IMR-90 (cell line): ENCODE data around the gene TNFSF12. TPM values are rescaled to one million over a fixed set of nuclear protein-coding genes. Genes with fewer than 3 reads are reported as not detected.

Source experiments
- BHLHE40 ChIP-seq: fragments of 150-350 bp; IDR thresholded peaks from 2 replicates; pipeline ENCODE4 v1.6.1; 2016; ENCODE audit warnings: mild to moderate bottlenecking, low read depth, low read length
- CHD1 ChIP-seq: IDR thresholded peaks from 2 replicates; pipeline ENCODE4 v1.6.1; 2012; ENCODE audit warnings: low read depth, low read length, improper control_type of control experiment
- MAFK ChIP-seq: IDR thresholded peaks from 2 replicates; pipeline ENCODE4 v1.6.1; 2012; ENCODE audit warnings: low read depth, low read length, improper control_type of control experiment
- NFE2L2 ChIP-seq: fragments of 150-350 bp; IDR thresholded peaks from 2 replicates; pipeline ENCODE4 v1.6.1; 2016; ENCODE audit warnings: low read depth, mild to moderate bottlenecking, low read length
- POLR2A ChIP-seq: IDR thresholded peaks from 2 replicates; pipeline ENCODE4 v1.6.1; 2012; ENCODE audit warnings: mild to moderate bottlenecking, low read depth, low read length
- SMC3 ChIP-seq: fragments of 150-350 bp; IDR thresholded peaks from 2 replicates; pipeline ENCODE4 v1.6.1; 2016; ENCODE audit warnings: low read depth, mild to moderate bottlenecking, antibody characterized with exemption, low read length, moderate library complexity
- polyA plus RNA-seq, 3 experiments: library from polyadenylated mRNA; depleted of rRNA; stranded (reverse); fragments of >200 nt; gene quantifications; 2 replicates each; pipeline ENCODE4 v1.2.3, GENCODE V29; 2012; ENCODE audit warnings: low replicate concordance in 1 of 3
- total RNA-seq: library from RNA; depleted of rRNA; stranded (reverse); fragments of >200 nt; gene quantifications from 2 replicates; pipeline ENCODE4 v1.2.3, GENCODE V29; 2012
- TF ChIP-seq, protein P1 (sequence below): fragments of 150-350 bp; IDR thresholded peaks from 2 replicates; pipeline ENCODE4 v1.6.1; 2016; ENCODE audit warnings: low read depth, mild to moderate bottlenecking, low read length, moderate library complexity, borderline replicate concordance

Gene TNFSF12
- total and polyA plus RNA-seq, 2 of the 4 experiments (the other 2 are of a cell fraction) = 2.7 to 22.0 TPM

DNA sequence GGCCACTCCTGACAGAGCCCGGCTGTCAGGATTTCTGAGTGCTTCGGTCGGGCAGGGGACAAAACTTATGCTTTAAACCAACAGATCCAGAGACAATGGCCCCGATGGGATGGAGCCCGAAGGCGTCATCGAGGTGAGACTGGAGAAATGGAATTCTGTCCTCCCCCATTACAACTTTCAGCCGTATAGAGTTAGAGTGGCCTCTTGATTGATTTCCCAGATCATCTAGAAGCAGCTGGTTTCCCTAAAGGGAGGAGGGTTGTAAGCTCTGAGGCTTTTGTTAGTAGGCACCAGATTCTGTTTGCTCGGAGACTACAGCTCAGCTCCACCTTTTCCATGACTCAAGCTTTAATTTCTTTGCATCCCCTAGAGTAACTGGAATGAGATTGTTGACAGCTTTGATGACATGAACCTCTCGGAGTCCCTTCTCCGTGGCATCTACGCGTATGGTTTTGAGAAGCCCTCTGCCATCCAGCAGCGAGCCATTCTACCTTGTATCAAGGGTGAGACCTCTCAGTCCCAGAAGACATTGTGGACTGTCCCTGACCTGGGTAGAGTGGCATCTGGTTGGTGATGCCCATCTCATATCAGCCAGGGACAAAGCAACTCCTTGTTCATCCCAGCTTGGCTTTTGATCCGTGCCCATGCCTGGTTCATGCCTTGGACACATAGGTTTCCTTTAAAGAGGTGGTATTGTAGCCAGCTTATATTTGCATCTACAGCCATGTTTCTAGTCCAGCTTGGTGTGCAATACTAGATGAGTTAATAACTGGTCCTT, 25.5 kb downstream of the TNFSF12 start (continued):
- TF ChIP-seq, protein P1, sequence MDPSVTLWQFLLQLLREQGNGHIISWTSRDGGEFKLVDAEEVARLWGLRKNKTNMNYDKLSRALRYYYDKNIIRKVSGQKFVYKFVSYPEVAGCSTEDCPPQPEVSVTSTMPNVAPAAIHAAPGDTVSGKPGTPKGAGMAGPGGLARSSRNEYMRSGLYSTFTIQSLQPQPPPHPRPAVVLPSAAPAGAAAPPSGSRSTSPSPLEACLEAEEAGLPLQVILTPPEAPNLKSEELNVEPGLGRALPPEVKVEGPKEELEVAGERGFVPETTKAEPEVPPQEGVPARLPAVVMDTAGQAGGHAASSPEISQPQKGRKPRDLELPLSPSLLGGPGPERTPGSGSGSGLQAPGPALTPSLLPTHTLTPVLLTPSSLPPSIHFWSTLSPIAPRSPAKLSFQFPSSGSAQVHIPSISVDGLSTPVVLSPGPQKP = no peak
- TF ChIP-seq SMC3 (no peak), CHD1 (no peak), NFE2L2 (no peak), BHLHE40 (no peak), MAFK (no peak), POLR2A (no peak)
